Loucy (cell line): ENCODE measurements around the gene ESYT2.

ENCODE experiments used
- H2AFZ ChIP-seq: fragments of 200-600 bp; sonication (generic); 2 replicates; pipeline ENCODE4 v1.6.0; 2016; ENCODE audit warnings: antibody characterized with exemption, mild to moderate bottlenecking, low read length, moderate library complexity
- H3F3A ChIP-seq: fragments of 200-600 bp; 2 replicates; pipeline ENCODE4 v1.6.0; 2016; ENCODE audit warnings: antibody characterized with exemption, low read depth, mild to moderate bottlenecking
- H3K27me3 ChIP-seq: fragments of 200-600 bp; sonication (generic); 2 replicates; pipeline ENCODE4 v1.6.1; 2014; ENCODE audit warnings: low read length, mild to moderate bottlenecking; ENCODE audit not compliant: insufficient read depth, poor library complexity, severe bottlenecking
- H3K36me3 ChIP-seq: fragments of 200-600 bp; sonication (generic); 2 replicates; pipeline ENCODE4 v1.6.1; 2016; ENCODE audit warnings: low read length; ENCODE audit not compliant: insufficient read depth
- H3K4me1 ChIP-seq: fragments of 200-600 bp; sonication (generic); 2 replicates; pipeline ENCODE4 v1.5.1; 2014; ENCODE audit warnings: low read length, mild to moderate bottlenecking; ENCODE audit not compliant: insufficient read depth, poor library complexity, severe bottlenecking
- H3K4me2 ChIP-seq: fragments of 200-600 bp; sonication (generic); 2 replicates; pipeline ENCODE4 v1.6.0; 2014; ENCODE audit warnings: antibody characterized with exemption, low read length, low read depth, mild to moderate bottlenecking; ENCODE audit not compliant: poor library complexity, severe bottlenecking
- H3K4me3 ChIP-seq: fragments of 200-600 bp; sonication (generic); 2 replicates; pipeline ENCODE4 v1.5.1; 2014; ENCODE audit warnings: low read length, mild to moderate bottlenecking, mixed read lengths; ENCODE audit not compliant: poor library complexity, severe bottlenecking
- H3K79me2 ChIP-seq: fragments of 200-600 bp; sonication (generic); 2 replicates; pipeline ENCODE4 v1.6.1; 2014; ENCODE audit warnings: low read length; ENCODE audit not compliant: insufficient read depth
- H3K9ac ChIP-seq: fragments of 200-600 bp; sonication (generic); 2 replicates; pipeline ENCODE4 v1.6.0; 2014; ENCODE audit warnings: mild to moderate bottlenecking, low read depth, low read length, moderate library complexity; ENCODE audit not compliant: poor library complexity, severe bottlenecking
- H3K9me2 ChIP-seq: fragments of 200-600 bp; sonication (generic); replicated peaks from 2 replicates; pipeline ENCODE4 v1.6.1; 2016; ENCODE audit warnings: low read depth, low read length, mixed read lengths
- H3K9me3 ChIP-seq: fragments of 200-600 bp; sonication (generic); 2 replicates; pipeline ENCODE4 v1.6.1; 2014; ENCODE audit warnings: mild to moderate bottlenecking, antibody characterized with exemption, low read length, low read depth; ENCODE audit not compliant: insufficient read depth
- H4K20me1 ChIP-seq: fragments of 200-600 bp; sonication (generic); 2 replicates; pipeline ENCODE4 v1.6.0; 2014; ENCODE audit warnings: antibody characterized with exemption, low read length, mild to moderate bottlenecking; ENCODE audit not compliant: insufficient read depth, poor library complexity, severe bottlenecking
- EZH2phosphoT487 ChIP-seq: fragments of 200-600 bp; IDR thresholded peaks from 2 replicates; pipeline ENCODE4 v1.6.1; 2018; ENCODE audit warnings: antibody characterized with exemption, mild to moderate bottlenecking, moderate library complexity, borderline replicate concordance
- TF ChIP-seq, protein P1 (sequence below): fragments of 200-600 bp; sonication (generic); conservative IDR thresholded peaks from 2 replicates; pipeline ENCODE4 v1.5.1; 2014; ENCODE audit warnings: mild to moderate bottlenecking, antibody characterized with exemption, low read length

The ESYT2 gene

DNA sequence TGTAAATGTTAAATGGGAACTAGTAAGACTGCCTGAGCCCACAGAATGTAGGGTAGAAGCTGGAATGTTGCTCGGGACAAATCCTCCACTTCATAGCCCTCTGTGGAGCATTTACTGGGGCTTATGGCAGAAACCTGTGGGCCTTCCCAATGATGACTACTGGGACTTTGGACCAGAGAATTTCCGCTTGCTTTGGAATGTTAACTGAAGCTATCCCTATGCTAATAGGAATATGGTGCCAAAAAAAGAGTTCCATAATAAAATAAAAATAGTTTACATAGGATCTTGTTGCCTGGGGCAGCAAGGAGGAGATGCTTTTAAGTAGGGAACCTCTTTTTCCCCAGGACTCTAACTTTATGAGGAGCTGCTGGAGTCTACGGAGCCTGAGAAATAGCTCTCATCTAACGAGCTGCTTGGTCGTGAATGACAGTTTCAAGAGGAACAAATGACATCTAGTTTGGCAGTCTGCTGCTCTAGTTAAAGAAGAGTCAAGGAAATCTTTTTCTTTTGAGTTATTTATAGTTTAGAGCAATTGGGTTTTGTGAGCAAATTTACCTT is 21.3 kb upstream of the ESYT2 start:
- Histone ChIP-seq H3K4me1 (peaks cover 10% of the 10 kb centered on the region), H2AFZ (no peak overlapping the region), H3K4me2 (no peak overlapping the region)

DNA sequence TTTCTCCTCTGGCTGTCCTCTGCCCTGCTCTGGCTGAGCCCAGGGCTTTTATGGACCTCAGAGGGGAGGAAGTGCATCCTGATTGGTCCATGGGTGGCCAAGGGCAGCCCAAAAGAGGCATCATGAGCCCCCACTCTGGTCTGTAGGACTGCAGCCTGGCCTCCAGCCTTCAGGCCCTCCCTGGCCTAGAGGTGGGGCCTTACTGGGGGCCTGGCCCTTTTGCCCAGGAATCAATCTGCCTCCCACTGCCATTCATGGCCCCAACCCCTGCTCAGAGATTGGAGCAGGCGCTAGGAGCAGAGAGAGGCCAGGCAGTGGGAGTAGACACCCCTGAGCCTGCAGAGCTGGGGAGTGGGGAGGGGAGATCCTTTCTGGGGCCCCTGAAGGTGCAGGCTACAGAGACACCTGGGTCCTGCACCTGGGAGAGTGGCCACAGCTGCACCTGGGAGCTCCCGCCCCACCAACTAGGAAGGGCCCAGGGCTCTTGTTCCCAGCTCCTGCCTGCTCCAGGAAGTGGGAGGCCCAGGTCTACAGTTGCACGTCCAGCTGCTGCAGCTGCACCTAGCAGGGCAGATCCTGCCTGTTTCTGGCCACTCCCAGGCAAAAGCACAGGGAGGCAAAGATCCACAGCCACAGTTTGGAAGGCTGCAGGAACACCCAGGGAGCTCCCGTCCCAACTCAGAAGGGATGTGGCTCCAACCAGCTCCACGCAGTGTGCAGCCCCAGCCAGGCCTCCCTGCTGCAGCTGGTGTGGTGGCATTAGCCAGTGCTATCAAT is 20.6 kb upstream of the ESYT2 start:
- Histone ChIP-seq H3K9me2 (no peaks in the 10 kb centered on the region), H3K36me3 (no peaks in the 10 kb centered on the region), H3K9me3 (peaks cover 10% of the 10 kb centered on the region), H4K20me1 (no peaks in the 10 kb centered on the region), H3K27me3 (no peaks in the 10 kb centered on the region), H3K4me1 (peaks cover 10% of the 10 kb centered on the region), H3K4me2 (no peak overlapping the region), H3F3A (no peaks in the 10 kb centered on the region), H3K4me3 (no peak overlapping the region), H2AFZ (no peak overlapping the region), H3K9ac (no peak overlapping the region), H3K79me2 (no peaks in the 10 kb centered on the region)
- no peak for TF ChIP-seq EZH2phosphoT487
- TF ChIP-seq, protein P1, sequence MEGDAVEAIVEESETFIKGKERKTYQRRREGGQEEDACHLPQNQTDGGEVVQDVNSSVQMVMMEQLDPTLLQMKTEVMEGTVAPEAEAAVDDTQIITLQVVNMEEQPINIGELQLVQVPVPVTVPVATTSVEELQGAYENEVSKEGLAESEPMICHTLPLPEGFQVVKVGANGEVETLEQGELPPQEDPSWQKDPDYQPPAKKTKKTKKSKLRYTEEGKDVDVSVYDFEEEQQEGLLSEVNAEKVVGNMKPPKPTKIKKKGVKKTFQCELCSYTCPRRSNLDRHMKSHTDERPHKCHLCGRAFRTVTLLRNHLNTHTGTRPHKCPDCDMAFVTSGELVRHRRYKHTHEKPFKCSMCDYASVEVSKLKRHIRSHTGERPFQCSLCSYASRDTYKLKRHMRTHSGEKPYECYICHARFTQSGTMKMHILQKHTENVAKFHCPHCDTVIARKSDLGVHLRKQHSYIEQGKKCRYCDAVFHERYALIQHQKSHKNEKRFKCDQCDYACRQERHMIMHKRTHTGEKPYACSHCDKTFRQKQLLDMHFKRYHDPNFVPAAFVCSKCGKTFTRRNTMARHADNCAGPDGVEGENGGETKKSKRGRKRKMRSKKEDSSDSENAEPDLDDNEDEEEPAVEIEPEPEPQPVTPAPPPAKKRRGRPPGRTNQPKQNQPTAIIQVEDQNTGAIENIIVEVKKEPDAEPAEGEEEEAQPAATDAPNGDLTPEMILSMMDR, result no peak

More for the DNA sequence above, 21.3 kb upstream of the ESYT2 start:
- Histone ChIP-seq H3K79me2 (no peaks in the 10 kb centered on the region), H3F3A (no peaks in the 10 kb centered on the region), H4K20me1 (no peaks in the 10 kb centered on the region), H3K36me3 (no peaks in the 10 kb centered on the region), H3K9me3 (peaks cover 10% of the 10 kb centered on the region), H3K9ac (no peak overlapping the region), H3K9me2 (no peaks in the 10 kb centered on the region), H3K27me3 (no peaks in the 10 kb centered on the region), H3K4me3 (no peak overlapping the region)
- no peak for TF ChIP-seq EZH2phosphoT487
- TF ChIP-seq, protein P1, result no peak

DNA sequence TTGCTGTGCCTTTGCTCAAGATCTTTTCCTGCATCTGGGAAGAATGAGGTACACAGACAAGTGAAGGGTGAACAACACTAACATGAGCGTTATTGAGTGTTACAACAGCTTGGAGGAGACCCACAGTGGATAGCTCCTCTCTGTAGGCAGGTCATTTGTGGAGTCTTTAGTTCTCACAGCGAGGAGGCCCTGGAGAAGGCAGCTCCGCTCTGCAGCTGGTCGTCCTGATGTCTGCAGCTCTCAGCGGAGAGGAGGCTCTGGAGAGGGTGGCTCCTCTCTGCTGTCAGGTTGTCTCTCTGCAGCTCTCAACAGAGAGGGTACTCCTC is 20.1 kb upstream of the ESYT2 start:
- H3K9ac ChIP-seq, result no peak overlapping the region
- H3K27me3 ChIP-seq, result no peaks in the 10 kb centered on the region
- H3K4me2 ChIP-seq, result no peak overlapping the region
- no peaks in the 10 kb centered on the region for H4K20me1 ChIP-seq
- H3K36me3 ChIP-seq, result no peaks in the 10 kb centered on the region
- H3K9me2 ChIP-seq, result no peaks in the 10 kb centered on the region
- H3F3A ChIP-seq, result no peaks in the 10 kb centered on the region
- H3K4me1 ChIP-seq, result peaks cover 10% of the 10 kb centered on the region
- H2AFZ ChIP-seq, result no peak overlapping the region
- H3K4me3 ChIP-seq, result no peak overlapping the region
- TF ChIP-seq EZH2phosphoT487, result no peak
- TF ChIP-seq, protein P1, result no peak
- H3K79me2 ChIP-seq, result no peaks in the 10 kb centered on the region
- peaks cover 10% of the 10 kb centered on the region for H3K9me3 ChIP-seq
